Measurements from ENCODE around the gene UCK2. TPM values are rescaled to one million over a fixed set of nuclear protein-coding genes. Genes with fewer than 3 reads are reported as not detected.

The UCK2 gene
- total and polyA plus RNA-seq, 7 donors = 8.3 to 33.0 (median 29.3) TPM

- no peaks in the 10 kb centered on the region for H3K4me1 ChIP-seq
- H3K9me3 ChIP-seq = peaks cover 0 to 5% (median 0%) of the 10 kb centered on the region in 4 donors
- no peaks in the 10 kb centered on the region for H3K27me3 ChIP-seq
- 57 to 63% methylated on average over 3 of the region's 3 CpGs for WGBS, 2 donors
- no peak overlapping the region for H3K27ac ChIP-seq
- no peak overlapping the region for H3K4me3 ChIP-seq
- intact Hi-C loops (cut with DNase I) = no loop called here
- H3K36me3 ChIP-seq = no peaks in the 10 kb centered on the region
- no peak for DNase-seq
- TF ChIP-seq POLR2AphosphoS5 (IDR thresholded peaks at IDR 0.05) = no peak
- no peak for TF ChIP-seq EP300 (IDR thresholded peaks at IDR 0.05)
- no peak for TF ChIP-seq CTCF (IDR thresholded peaks at IDR 0.05)
- TF ChIP-seq POLR2A (IDR thresholded peaks at IDR 0.05) = no peak
Measured at GRCh38 chr1:165816157-165816556, 11.3 kb upstream of the UCK2 start.

DNA sequence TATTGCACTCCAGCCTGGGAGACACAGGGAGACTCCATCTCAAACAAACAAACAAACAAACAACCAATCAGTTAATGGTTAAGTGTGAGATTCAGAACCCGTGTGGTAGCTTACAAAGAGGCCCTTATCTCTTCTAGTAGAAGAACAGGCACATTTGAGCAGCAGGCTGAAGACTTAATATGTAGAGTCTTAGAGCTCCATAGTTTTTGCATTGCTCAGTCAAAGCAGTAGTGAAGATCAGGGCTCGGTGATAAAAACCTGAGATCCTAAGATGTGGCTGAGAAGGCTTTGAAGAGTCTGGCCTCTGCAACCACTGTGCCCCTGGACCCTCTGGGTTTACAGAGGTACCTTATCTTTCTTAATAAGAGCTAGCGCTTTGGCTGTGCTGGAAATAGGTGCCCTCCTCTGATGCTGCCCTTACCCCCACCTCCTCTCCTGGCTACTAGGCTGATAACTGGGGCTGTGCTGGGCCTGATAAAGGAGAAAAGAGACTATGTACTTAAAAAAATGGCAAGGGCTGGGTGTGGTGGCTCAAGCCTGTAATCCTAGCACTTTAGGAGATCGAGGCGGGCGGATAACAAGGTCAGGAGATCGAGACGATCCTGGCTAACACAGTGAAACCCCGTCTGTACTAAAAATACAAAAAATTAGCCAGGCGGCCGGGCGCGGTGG is 10.5 kb upstream of the UCK2 start:
- Histone ChIP-seq H3K27me3 (no peaks in the 10 kb centered on the region), H3K9me3 (peaks cover 0 to 5% (median 0%) of the 10 kb centered on the region in 4 donors), H3K4me1 (no peaks in the 10 kb centered on the region), H3K27ac (no peak overlapping the region), H3K4me3 (no peak overlapping the region), H3K36me3 (no peaks in the 10 kb centered on the region)
- no peak for DNase-seq
- 90 to 91% methylated on average over 13 of the region's 13 CpGs for WGBS, 2 donors
- TF ChIP-seq POLR2AphosphoS5 (IDR thresholded peaks at IDR 0.05) (no peak), POLR2A (IDR thresholded peaks at IDR 0.05) (no peak), CTCF (IDR thresholded peaks at IDR 0.05) (no peak), EP300 (IDR thresholded peaks at IDR 0.05) (no peak)
- intact Hi-C loops (cut with DNase I) = no loop called here

DNA sequence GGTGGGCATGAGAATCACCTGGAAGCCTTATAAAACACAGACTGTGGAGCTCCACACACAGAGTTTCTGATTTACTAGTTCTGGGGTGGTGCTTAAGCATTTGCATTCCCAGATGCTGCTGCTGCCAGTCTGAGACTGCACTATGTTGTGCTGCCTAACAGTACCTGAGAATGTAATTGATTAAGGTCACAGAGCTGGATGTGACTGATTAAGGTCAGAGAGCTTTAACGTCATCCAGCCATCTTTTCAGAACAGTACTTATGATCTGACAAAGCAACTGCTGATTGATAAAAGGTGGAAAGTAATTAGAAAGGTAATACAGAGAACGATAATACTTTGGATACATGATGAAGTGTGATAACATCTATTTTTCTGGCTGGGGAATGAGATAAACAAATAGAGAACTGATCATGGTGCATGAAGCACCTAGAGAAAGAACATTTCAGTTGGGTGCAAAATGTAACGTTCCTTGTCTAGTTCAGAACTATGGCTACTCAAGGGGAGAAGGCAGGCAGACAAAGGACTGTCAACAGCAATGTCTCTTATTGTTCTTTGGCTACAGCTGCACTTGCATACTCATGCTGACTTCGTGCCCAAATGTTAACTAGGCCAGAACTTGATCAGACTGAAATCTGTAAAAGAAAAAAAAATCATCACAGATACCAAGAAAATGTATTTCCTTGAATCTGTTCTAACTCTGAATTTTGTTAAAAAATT is 3.7 kb upstream of the UCK2 start:
- DNase-seq = no peak
- no peak for TF ChIP-seq EP300 (IDR thresholded peaks at IDR 0.05)
- no peak for TF ChIP-seq POLR2A (IDR thresholded peaks at IDR 0.05)
- TF ChIP-seq CTCF (IDR thresholded peaks at IDR 0.05) = no peak
- no peak for TF ChIP-seq POLR2AphosphoS5 (IDR thresholded peaks at IDR 0.05)
- Histone ChIP-seq H3K4me3 (no peak overlapping the region), H3K27ac (no peak overlapping the region), H3K4me1 (peaks cover 0 to 9% (median 5%) of the 10 kb centered on the region in 4 donors), H3K9me3 (no peaks in the 10 kb centered on the region), H3K27me3 (no peaks in the 10 kb centered on the region), H3K36me3 (no peaks in the 10 kb centered on the region)
- intact Hi-C loops (cut with DNase I) = no loop called here
- WGBS, 2 donors = 84 to 86% methylated on average over 4 of the region's 4 CpGs

GRCh38 chr1:165824269-165824643 is 3.2 kb upstream of the UCK2 start:
- WGBS, 2 donors = 80 to 96% methylated on average over 1 of the region's 1 CpG
- DNase-seq = no peak
- no peak overlapping the region for H3K27ac ChIP-seq
- no peaks in the 10 kb centered on the region for H3K36me3 ChIP-seq
- no peaks in the 10 kb centered on the region for H3K9me3 ChIP-seq
- H3K4me1 ChIP-seq = peaks cover 0 to 12% (median 7%) of the 10 kb centered on the region in 4 donors
- no peak for TF ChIP-seq POLR2A (IDR thresholded peaks at IDR 0.05)
- no peak for TF ChIP-seq CTCF (IDR thresholded peaks at IDR 0.05)
- TF ChIP-seq EP300 (IDR thresholded peaks at IDR 0.05) = no peak
- TF ChIP-seq POLR2AphosphoS5 (IDR thresholded peaks at IDR 0.05) = no peak
- no peaks in the 10 kb centered on the region for H3K27me3 ChIP-seq
- no peak overlapping the region for H3K4me3 ChIP-seq
- intact Hi-C loops (cut with DNase I) = no loop called here

All from sigmoid colon (tissue), 7 donors.